Anterior cingulate cortex (tissue), 58 donors: ENCODE results near the gene CNTRL.
"Not testable (repeated sequence)": the region's sequence is repeated elsewhere in the genome, so short reads cannot be mapped to it uniquely, and the experiment has no call there.

Source experiments
- DNase-seq, 58 donors: peaks; one replicate each; lab custom pipeline; 2025; lab: John Stamatoyannopoulos, UW

The CNTRL gene

GRCh38 chr9:121074370-121075250 is at the start of gene CNTRL:
Gene CNTRL, plus strand, starts transcription at chr9:121074955. Its CDS starts 13,372 bp downstream, at chr9:121088327.
- peak; percentile 56 to 93 (median 82) for DNase-seq

- DNase-seq = no peak
Measured at GRCh38 chr9:121026260-121026691, 48.5 kb upstream of the CNTRL start.

- no peak for DNase-seq
Measured at GRCh38 chr9:121026768-121027167, 48.0 kb upstream of the CNTRL start.

GRCh38 chr9:121028285-121028684 is 46.5 kb upstream of the CNTRL start:
- DNase-seq = not testable (repeated sequence)

- DNase-seq = no peak
Measured at GRCh38 chr9:121029469-121029868, 45.3 kb upstream of the CNTRL start.

GRCh38 chr9:121034529-121034928 is 40.2 kb upstream of the CNTRL start:
- DNase-seq = no peak

- DNase-seq = not testable (repeated sequence)
Measured at GRCh38 chr9:121035717-121036116, 39.0 kb upstream of the CNTRL start.

GRCh38 chr9:121038362-121038761 is 36.4 kb upstream of the CNTRL start:
- no peak for DNase-seq

- DNase-seq = no peak
Measured at GRCh38 chr9:121038804-121039203, 36.0 kb upstream of the CNTRL start.

GRCh38 chr9:121048175-121048574 is 26.6 kb upstream of the CNTRL start:
- no peak for DNase-seq

GRCh38 chr9:121048618-121049017 is 26.1 kb upstream of the CNTRL start:
- no peak for DNase-seq

- DNase-seq = no peak
Measured at GRCh38 chr9:121050128-121050988, 24.4 kb upstream of the CNTRL start, which contains the start of gene C5. Gene C5, minus strand, starts transcription at chr9:121050275. Its CDS starts 29 bp downstream, at chr9:121050246.

GRCh38 chr9:121053544-121053943 is 21.2 kb upstream of the CNTRL start:
- no peak for DNase-seq

- no peak for DNase-seq
Measured at GRCh38 chr9:121055642-121056143, 19.1 kb upstream of the CNTRL start.

GRCh38 chr9:121057821-121058220 is 16.9 kb upstream of the CNTRL start:
- DNase-seq = no peak

- no peak for DNase-seq
Measured at GRCh38 chr9:121059513-121059912, 15.2 kb upstream of the CNTRL start.

GRCh38 chr9:121059998-121060636 is 14.6 kb upstream of the CNTRL start:
- peak in 5 of 58 donors; percentile 2 to 47 (median 7) for DNase-seq

GRCh38 chr9:121066850-121067249 is 7.9 kb upstream of the CNTRL start:
- DNase-seq = no peak

- no peak for DNase-seq
Measured at GRCh38 chr9:121067640-121068039, 7.1 kb upstream of the CNTRL start.

GRCh38 chr9:121069396-121069795 is 5.4 kb upstream of the CNTRL start:
- no peak for DNase-seq
